A549 (cell line): ENCODE results near the gene PRDX2.

Experiments used
- BCL3 ChIP-seq: fragments of >200 bp; sonication (Bioruptor Twin); formaldehyde crosslinking; IDR thresholded peaks from 3 replicates; pipeline ENCODE4 v1.6.1; 2016
- CEBPB ChIP-seq, 2 experiments: fragments of >200 bp in 1 of 2; sonication (Bioruptor Twin) in 1 of 2; formaldehyde crosslinking in 1 of 2; IDR thresholded peaks; 2 replicates each; pipeline ENCODE4 v1.6.1; 2012 to 2016
- ESRRA ChIP-seq: fragments of 150-350 bp; IDR thresholded peaks from 2 replicates; pipeline ENCODE4 v1.6.1; 2014; ENCODE audit warnings: mild to moderate bottlenecking, low read length, borderline replicate concordance
- FOSL2 ChIP-seq, 2 experiments: fragments of 450-650 bp in 1 of 2; fragments of >200 bp in 1 of 2; sonication (Bioruptor Twin) in 1 of 2; formaldehyde crosslinking; IDR thresholded peaks; 2 replicates each; pipeline versions ENCODE4 v1.5.0 to v1.6.1; 2016 to 2020; ENCODE audit warnings: mild to moderate bottlenecking in 1 of 2, moderate library complexity in 1 of 2
- HDAC2 ChIP-seq: fragments of 200-600 bp; sonication (generic); IDR thresholded peaks from 2 replicates; pipeline ENCODE4 v1.6.1; 2016
- KDM1A ChIP-seq: fragments of 200-600 bp; sonication (generic); IDR thresholded peaks from 2 replicates; pipeline ENCODE4 v1.6.1; 2016; ENCODE audit warnings: low read depth, mild to moderate bottlenecking
- POLR2A ChIP-seq: IDR thresholded peaks from 2 replicates; pipeline ENCODE4 v1.6.1; 2012; ENCODE audit warnings: mild to moderate bottlenecking, low read length
- SMC3 ChIP-seq: fragments of >200 bp; sonication (Bioruptor Twin); formaldehyde crosslinking; IDR thresholded peaks from 3 replicates; pipeline ENCODE4 v1.6.1; 2018; ENCODE audit warnings: inconsistent platforms
- TF ChIP-seq, protein P1 (sequence below): fragments of >200 bp; sonication (Bioruptor Twin); formaldehyde crosslinking; IDR thresholded peaks from 3 replicates; pipeline ENCODE4 v1.5.1; 2016
- TF ChIP-seq, protein P2 (sequence below): fragments of 200-600 bp; sonication (generic); IDR thresholded peaks from 2 replicates; pipeline ENCODE4 v1.6.1; 2016; ENCODE audit warnings: antibody characterized with exemption, mild to moderate bottlenecking, moderate library complexity

- TF ChIP-seq, protein P1, sequence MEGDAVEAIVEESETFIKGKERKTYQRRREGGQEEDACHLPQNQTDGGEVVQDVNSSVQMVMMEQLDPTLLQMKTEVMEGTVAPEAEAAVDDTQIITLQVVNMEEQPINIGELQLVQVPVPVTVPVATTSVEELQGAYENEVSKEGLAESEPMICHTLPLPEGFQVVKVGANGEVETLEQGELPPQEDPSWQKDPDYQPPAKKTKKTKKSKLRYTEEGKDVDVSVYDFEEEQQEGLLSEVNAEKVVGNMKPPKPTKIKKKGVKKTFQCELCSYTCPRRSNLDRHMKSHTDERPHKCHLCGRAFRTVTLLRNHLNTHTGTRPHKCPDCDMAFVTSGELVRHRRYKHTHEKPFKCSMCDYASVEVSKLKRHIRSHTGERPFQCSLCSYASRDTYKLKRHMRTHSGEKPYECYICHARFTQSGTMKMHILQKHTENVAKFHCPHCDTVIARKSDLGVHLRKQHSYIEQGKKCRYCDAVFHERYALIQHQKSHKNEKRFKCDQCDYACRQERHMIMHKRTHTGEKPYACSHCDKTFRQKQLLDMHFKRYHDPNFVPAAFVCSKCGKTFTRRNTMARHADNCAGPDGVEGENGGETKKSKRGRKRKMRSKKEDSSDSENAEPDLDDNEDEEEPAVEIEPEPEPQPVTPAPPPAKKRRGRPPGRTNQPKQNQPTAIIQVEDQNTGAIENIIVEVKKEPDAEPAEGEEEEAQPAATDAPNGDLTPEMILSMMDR = no peak
- TF ChIP-seq POLR2A = no peak
- no peak for TF ChIP-seq BCL3
- TF ChIP-seq FOSL2 (IDR thresholded peaks at IDR 0.05) = no peak
- TF ChIP-seq FOSL2 (CRISPR knock-in tag; IDR thresholded peaks at IDR 0.05) = no peak
- no peak for TF ChIP-seq ESRRA
- no peak for TF ChIP-seq HDAC2
- TF ChIP-seq, protein P2, sequence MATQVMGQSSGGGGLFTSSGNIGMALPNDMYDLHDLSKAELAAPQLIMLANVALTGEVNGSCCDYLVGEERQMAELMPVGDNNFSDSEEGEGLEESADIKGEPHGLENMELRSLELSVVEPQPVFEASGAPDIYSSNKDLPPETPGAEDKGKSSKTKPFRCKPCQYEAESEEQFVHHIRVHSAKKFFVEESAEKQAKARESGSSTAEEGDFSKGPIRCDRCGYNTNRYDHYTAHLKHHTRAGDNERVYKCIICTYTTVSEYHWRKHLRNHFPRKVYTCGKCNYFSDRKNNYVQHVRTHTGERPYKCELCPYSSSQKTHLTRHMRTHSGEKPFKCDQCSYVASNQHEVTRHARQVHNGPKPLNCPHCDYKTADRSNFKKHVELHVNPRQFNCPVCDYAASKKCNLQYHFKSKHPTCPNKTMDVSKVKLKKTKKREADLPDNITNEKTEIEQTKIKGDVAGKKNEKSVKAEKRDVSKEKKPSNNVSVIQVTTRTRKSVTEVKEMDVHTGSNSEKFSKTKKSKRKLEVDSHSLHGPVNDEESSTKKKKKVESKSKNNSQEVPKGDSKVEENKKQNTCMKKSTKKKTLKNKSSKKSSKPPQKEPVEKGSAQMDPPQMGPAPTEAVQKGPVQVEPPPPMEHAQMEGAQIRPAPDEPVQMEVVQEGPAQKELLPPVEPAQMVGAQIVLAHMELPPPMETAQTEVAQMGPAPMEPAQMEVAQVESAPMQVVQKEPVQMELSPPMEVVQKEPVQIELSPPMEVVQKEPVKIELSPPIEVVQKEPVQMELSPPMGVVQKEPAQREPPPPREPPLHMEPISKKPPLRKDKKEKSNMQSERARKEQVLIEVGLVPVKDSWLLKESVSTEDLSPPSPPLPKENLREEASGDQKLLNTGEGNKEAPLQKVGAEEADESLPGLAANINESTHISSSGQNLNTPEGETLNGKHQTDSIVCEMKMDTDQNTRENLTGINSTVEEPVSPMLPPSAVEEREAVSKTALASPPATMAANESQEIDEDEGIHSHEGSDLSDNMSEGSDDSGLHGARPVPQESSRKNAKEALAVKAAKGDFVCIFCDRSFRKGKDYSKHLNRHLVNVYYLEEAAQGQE = no peak
- no peak for TF ChIP-seq CEBPB (IDR thresholded peaks at IDR 0.05)
- no peak for TF ChIP-seq KDM1A
- TF ChIP-seq SMC3 = no peak
Observed at GRCh38 chr19:12834566-12834943, 33.0 kb upstream of the PRDX2 start, which contains the start of gene RTBDN.
